SH-SY5Y (cell line): Measurements from ENCODE around the gene STAM.

Experiments
- GATA2 ChIP-seq: IDR thresholded peaks from 2 replicates; pipeline ENCODE4 v1.6.1; 2011; ENCODE audit warnings: mild to moderate bottlenecking, low read depth, low read length
- GATA3 ChIP-seq: IDR thresholded peaks from 2 replicates; pipeline ENCODE4 v1.6.1; 2011; ENCODE audit warnings: low read depth, mild to moderate bottlenecking, low read length, moderate library complexity

DNA sequence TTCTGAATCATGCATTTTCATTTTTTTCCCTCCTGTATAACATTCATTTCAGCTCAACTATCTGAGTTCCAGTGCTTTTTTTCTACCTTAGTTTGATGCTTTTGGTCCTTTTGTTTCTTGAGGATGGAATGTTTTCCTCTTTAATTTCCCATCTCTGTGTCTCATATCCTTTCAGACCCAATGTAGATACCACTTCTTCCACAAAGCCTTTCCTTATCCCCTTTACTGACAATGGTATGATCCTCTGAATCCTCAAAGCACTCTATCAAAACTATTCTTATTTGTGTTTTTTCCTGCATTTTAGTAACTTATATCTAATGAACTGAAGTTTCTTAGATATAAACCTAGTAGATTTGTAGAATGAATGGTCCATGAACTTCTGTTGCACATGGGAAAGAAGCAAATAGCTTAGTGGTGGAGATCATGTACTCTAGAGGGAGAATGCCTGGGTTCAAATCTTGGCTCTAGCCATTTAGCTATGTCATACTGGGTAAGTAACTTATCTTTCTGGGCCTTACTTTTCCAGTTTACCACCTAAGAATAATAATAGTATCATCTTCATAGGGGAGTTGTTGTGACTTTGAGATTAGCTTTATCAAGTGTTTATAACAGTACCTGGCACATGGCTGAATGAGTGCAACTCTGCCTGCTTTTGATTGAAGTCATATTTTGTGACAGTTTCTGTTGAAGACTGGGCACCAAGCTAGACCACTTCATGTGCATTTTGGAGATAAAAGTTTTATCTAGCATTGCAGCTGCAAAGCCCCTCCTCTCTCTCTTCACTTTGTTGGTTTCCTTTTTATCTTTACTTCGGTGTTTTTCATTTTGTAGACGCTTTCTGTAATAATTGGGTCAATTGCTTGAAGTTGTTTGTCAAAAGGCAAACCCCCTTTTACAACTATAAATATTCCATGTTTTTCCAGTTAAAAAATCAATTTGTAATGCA lies 18.5 kb downstream of the STAM start:
- TF ChIP-seq GATA2 (no peak), GATA3 (no peak)
